ENCODE data around the gene ARHGEF38. TPM values are rescaled to one million over a fixed set of nuclear protein-coding genes. Genes with fewer than 3 reads are reported as not detected.
"Not testable (repeated sequence)": the region's sequence is repeated elsewhere in the genome, so short reads cannot be mapped to it uniquely, and the experiment has no call there.

The ARHGEF38 gene
- total RNA-seq, 1 donor from 2014 or later, result 1.2 TPM

DNA sequence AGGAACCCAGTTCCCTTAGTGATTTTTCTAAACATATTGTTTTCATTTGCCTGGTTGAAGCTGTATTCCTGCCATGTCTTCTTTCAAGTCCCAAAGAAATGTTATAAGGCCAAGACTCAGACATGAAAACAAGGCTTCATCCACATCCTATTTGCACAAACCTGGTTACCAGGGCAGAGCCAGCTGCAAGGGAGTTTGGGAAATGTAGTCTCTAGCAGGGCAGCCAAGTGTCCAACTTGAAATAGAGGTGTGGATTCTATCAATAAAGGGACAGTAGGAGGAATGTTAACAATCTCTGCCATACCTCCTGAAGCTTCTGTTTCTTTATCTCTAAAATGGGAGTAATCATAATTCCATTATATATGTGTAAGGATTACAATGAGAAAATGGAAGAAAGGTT is 99.5 kb downstream of the ARHGEF38 start:
- DNase-seq (ENCODE audit: low spot score), result no peak

DNA sequence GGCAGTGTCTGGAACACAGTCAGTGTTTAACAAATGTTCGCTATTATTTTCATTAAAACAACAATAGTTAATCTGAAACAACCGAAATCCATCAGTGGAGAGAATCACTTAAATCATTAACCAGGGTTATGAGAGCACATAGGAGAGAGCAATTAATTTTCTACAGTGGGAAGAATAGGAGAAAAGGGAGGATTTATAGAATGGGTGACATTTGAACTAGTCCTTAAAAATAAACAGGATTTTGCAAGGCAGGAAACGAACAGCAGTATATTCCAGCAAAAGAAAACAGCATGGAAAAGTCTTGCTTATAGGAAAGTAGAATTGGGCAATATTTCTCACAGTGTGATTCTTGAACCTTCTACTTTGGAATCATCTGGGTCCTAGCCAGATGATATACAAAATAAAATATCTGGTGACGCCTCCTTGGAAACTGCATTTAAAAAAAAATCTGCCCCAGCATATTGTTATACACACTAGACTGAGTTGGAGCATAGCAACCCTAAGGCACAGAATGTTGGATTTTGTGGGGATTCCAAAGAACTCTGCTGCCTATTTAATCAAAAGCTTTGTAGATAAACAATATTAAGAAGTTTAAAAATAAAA is 100.0 kb downstream of the ARHGEF38 start:
- no peak for DNase-seq (ENCODE audit: low spot score)

DNA sequence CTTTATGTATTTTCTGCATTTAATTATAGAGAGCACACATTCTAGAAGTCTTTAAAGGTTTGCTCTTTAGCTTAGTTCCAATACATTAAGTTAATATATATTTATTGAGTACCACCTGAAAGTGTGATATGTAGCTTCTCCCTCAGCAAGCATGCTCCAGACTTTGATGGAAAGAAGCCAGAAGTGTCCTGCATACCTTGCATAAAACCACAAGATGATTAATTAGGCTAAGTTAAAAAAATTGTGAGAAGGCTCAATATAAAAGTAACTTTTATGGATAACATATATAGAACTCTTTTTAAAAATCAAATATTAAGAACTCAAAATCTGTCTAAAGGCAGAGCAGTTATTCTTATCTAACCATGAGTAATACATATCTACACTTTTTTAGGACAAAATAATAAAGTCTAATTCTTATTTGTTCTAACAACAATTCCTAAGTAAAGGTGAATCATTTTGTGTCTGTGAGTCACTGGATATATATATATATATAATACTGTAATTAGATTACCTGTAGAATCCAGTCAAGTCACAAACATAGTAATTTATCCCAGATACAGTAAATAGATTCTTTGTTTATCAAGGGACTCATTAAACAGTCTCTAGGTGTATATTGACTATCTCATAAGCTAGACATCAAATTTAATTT is 104.8 kb downstream of the ARHGEF38 start:
- DNase-seq (ENCODE audit: low spot score), result no peak

DNA sequence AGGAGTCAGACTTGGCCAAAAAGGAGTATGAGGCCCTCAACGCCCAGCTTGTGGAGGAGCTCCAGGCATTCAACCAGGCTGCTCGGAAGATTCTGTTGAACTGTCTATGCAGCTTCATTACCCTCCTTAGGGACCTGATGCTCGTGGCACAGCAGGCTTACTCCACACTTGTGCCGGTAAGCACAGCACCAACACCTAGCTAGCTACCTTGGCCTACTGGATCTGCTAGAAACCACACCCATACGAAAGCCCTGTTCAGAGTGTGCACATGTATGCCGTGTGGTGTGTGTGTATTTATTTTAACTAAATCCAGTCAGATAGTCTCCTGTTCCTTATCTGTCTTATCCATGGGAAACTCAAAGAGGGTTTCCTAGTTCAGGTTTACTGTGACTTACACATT is 106.8 kb downstream of the ARHGEF38 start:
- no peak for DNase-seq (ENCODE audit: low spot score)

DNA sequence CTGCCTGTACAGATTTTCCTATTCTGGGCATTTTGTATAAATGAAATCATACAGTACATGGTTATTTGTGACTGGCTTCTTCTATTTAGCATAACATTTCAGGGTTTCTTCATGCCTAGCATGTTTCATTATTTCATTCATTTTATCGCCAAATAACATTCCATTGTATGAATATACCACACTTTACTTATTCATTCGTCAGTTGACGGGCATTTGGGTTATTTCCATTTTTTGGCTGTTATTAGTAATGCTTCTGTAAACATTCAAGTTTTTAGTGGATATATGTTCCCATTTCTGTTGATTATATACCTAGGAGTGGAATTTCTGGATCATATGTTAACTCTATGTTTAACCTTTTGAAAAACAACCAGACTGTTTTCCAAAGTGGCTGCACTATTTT is 108.6 kb downstream of the ARHGEF38 start:
- DNase-seq (ENCODE audit: low spot score), result no peak

DNA sequence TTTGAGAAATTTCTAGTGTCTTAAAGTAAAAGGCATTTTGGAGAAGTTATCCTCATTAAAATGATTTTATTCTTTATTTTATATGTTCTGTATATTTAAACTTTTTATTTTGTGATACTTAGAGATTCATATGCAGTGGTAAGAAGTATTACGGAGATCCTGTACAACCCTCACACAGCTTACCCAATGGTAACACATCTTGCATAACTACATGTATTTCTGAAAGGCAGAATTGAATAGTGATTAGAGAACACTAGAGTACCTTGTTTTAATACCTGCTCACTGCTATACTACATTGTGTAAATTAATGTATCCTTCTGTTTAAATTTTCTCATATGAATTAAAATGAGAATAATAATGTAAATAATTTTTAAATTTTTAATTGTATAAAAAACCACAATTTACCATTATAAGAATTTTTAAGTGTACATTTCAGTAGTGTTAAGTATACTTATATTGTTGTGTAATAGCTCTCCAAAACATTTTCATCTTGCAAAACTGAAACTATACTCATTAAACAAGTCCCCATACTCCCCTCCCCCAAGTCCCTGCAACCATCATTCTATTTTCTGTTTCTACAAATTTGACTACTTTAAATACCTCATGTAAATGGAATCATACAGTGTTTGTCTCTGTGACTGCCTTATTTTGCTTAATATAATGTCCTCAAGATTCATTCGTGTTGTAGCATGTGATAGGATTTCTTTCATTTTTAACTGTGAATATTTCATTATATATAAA is 110.7 kb downstream of the ARHGEF38 start:
- DNase-seq (ENCODE audit: low spot score), result no peak

DNA sequence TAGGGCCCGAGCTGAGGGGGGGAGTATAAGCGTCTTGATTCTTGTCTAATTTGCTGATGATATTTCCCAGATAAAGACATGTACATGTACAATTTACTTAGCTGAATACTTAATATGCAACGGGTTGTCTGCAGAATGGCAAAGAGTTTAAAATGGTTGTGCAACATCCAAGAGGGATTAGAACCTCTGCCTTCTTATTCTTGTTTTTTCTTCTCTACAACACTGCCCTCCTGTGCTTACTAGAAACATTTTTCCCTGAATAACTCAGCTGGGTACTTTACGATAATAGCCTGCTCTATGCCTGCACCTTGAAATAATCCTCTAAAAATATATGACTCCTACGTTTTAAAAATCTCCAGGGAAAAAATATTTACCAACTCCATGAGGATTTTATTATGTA is 114.3 kb downstream of the ARHGEF38 start:
- DNase-seq (ENCODE audit: low spot score), result no peak

DNA sequence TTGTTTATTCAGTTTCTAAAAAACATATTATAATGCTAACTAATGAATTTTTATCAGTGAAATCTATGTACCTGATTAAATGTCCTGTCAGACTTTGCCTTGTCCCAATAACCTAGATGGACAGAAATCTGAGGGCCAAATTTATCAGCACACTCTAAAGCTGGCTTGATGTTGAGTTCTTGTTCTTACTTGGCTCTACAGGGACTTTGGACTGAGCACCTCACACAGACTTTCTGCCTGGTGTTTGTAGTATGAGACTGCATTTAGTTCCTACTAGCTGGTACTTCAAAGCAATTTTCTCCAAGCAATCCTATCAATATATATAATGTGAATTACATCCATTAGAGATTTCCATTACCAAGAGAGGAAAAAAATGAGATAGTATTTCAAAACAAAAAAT is 118.3 kb downstream of the ARHGEF38 start:
- DNase-seq (ENCODE audit: low spot score), result no peak

DNA sequence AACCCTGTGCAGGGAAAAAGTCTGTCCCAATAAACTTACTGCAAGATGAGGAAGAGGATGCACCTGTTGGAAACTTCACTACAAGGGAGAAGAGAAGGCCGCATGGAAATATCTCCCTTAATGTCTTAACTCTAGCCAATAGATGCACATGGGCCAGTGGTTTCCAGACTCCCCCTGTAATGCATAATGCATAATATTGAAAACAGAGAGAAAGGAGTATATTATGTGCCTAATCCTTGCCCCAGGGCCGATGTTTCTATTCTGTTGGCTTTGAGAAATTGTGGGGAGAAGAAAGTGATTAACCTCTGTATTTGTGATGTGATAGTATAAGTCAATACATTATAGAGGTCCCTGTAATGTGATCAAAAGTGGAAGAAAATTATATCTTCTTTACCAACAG is 118.9 kb downstream of the ARHGEF38 start:
- no peak for DNase-seq (ENCODE audit: low spot score)

DNA sequence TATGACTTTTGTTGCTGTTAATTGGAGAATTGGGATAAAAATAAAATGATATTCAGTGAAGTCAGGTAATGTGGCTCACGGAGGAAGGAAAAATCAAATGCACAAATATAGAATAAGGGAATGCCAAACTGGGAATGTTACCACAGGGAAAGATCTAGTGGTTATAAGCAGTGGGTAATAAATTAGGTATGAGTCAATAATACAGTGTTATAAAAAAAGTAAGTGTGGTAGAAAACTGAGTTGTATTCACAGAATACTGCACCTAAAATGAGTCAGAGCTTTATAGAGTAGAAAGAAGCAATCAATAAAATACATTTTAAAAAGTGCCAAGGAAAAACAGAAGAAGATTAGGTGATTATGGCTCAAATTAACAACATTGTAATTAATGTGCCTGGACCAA is 121.6 kb downstream of the ARHGEF38 start:
- no peak for DNase-seq (ENCODE audit: low spot score)

DNA sequence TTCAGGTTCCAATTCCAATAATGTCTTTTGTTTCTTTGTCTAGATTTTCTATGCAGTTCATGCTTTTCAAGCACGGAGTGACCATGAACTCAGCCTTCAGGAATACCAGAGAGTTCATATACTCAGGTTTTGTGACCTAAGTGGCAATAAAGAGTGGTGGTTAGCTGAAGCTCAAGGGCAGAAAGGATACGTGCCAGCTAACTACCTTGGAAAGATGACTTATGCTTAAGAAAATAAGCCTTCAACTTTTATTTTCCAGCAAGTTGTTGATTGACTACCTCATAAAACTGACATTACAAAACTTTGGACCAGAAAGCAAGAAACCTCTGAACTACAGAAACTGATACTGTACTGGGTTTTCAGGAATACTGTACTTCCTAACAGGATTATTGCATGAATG is 125.3 kb downstream of the ARHGEF38 start:
- no peak for DNase-seq (ENCODE audit: low spot score)

DNA sequence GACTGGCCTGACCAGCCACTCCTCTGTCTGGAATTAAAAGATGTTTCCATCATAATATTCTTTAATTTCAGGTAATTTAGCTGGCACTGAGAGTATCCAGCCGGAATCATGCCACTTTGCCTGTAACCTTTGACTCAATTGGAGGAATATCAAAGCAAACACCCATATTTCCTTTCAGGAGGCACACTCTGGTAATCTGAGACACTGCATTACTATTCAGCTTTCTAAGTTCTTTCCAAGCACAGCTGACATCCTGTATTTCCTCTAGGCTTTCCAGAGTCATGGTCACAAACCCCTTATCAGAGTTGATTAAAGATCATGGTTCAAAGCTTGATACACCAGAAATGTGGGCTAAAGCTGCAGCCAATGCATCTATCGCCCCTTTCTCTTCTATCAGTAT is 126.8 kb downstream of the ARHGEF38 start:
- no peak for DNase-seq (ENCODE audit: low spot score)

DNA sequence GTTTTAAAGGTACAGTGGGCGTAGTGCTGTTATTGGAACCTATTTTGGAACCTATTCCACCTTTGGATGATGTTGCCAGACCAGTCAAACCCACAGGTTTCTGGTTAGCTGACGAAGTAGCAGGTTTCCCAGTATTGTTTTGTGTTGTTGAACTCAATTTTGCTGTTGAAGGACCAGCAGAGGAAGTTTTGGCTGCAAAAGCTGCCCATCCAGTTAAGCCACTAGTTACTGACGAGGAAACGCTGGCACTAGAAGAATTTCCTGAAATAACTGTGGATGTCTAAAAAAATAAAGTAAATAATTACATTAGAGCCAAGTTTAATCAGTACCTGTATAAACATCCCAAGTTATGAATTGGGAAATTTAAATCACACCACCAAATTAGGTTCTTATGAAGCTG is 130.6 kb downstream of the ARHGEF38 start:
- peak; percentile 75 for DNase-seq (ENCODE audit: low spot score)

DNA sequence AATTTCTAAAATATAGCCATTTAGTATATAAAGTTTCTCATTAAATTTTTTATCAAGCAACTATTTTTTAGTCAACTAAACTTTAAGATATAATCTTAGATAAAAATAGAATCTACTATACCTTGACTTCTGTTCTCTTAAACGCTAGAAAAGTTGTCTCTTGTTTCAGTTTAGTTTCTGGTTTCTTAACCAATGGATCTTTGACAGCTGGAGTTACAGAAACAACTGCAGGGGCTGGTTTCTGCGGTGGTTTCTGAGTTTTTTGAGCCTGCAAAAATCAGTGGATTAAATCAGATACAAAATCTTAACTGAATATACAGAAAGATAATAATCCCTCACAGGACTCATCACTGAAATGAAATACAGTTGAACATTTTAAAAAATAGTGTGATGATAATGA is 134.2 kb downstream of the ARHGEF38 start:
- no peak for DNase-seq (ENCODE audit: low spot score)

DNA sequence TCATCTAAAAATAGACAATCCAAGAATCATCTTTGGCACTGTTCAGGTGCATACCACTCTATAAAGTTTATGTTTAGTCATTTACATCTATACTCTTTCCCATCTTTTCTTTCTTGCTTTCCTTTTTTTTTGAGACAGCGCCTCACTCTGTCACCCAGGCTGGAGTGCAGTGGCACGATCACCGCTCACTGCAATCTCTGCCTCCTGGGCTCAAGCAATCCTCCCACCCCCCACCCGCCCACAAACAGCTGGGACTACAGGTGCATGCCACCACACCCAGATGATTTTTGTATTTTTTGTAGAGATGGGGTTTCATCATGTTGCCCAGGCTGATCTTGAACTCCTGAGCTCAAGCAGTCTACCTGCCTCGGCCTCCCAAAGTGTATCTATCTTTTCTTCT is 142.4 kb downstream of the ARHGEF38 start:
- not testable (repeated sequence) for DNase-seq (ENCODE audit: low spot score)

DNA sequence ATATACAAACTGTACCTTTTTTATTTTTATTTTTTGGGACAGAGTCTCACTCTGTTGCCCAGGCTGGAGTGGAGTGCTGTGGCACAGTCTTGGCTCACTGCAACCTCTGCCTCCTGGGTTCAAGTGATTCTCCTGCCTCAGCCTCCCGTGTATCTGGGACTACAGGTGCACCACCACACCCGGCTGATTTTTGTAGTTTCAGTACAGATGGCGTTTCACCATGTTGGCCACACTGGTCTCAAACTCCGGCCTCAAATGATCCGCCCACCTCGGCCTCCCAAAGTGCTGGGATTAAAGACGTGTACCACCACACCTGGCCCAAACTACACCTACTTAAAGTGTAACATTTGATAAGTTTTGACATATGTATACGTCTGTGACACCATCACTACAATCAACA is 143.4 kb downstream of the ARHGEF38 start:
- DNase-seq (ENCODE audit: low spot score), result not testable (repeated sequence)

DNA sequence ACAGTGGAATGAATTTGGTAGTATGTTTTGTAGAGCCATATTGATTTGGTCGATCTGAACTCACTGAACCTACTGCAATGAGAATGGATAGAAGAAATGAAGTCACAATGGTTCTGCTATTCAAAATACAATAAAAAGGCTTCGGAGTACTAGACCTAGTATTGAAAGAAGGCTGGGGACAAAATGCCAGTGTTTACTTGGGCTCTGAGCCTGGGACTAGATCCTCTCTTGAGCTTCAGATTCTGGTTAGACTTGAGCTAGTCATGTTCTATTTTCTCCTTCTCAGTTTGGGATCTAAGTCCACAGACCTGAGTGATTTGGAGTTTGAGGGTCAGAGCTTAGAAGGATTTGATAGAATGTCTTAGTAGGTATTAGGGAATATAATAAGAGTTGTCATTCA is 146.2 kb downstream of the ARHGEF38 start:
- no peak for DNase-seq (ENCODE audit: low spot score)

DNA sequence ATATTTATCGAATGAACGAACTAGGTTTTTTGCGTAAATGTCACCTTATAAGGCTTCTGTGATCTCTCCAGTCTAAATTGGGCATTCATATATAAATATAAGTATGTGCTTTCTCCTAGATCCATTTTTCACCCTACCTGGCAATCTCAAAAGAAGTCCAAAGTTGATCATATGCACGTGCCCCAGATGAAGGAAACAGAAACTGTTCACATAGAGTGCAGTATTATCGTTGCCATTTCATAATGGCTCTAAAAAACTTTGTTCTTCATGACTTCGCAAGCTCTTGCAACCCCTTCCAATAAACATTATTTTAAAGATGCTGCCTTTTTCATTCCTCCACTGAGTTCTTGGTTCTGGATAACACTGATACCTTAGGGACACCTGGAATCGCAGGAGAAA is 155.4 kb downstream of the ARHGEF38 start:
- no peak for DNase-seq (ENCODE audit: low spot score)

DNA sequence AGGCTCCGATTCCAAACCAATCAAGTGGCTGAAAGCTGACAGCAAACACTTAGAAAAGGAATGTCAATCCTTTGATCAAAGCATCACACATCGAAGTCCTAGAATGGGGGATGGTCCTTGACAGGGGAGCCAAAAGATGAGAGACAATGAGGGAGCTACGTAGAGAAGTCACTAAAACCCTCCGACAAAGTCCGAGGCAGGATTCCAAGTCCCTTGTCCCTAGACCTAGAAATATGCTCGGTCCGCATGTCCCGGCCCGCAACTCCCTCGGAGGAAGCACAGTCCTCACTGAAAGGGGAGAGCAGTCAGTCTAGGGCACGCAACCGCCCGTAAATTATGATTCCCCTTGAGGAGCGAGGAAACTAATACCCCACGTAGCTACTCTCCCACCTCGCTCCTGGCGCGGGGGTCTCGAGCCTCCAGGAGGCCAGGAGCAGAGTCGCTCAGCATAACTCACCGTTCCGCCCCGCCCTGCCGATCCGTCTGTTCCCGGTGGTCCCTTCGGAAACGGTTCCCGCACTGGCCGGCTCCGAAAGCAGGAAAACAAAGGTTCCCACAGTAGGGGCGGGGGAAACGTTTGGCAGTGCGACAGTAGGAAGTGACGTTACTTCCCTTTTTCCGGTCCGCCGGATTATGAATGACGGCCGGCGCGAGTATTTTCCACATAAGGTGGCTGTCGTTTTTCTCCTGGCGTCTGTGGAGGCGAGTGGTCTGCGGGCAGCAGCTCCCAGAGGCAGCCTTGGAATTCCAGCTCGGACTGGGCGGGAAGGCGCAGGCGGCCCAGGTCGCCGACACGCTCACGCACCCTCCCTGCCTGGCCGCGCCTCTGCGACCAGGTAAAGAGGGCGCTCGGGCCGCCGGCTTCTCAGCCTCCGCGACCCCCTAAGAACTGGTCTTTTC is 156.0 kb downstream of the ARHGEF38 start, which contains the start of the genes GSTCD and INTS12:
TSS of gene GSTCD (plus strand) at position 604 of the 900 bp plus-strand sequence. CDS start 8,830 bp downstream, outside the sequence.
TSS of gene INTS12 (minus strand) at position 509 of the 900 bp plus-strand sequence. CDS start 8,684 bp downstream, outside the sequence.
- peak; percentile 95 for DNase-seq (ENCODE audit: low spot score)

DNA sequence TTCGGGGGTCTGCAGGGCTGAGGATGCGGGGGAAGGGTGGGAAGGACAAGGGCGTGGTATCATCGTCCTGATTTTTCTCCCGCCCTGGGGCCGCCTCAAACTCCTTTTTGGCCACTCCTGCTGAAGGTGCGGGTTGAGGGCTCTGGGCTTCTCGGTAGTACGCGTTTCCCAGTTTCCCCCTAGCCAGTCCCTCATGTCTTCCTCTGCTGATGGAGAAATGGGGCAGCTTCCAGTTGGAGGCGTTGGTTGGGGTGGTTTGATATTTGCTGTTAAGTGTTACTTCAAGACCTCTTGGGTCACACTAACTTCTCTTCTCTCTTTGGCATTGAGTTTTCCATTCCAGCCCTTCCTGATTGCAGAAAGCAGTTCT is 156.6 kb downstream of the ARHGEF38 start:
- no peak for DNase-seq (ENCODE audit: low spot score)

DNA sequence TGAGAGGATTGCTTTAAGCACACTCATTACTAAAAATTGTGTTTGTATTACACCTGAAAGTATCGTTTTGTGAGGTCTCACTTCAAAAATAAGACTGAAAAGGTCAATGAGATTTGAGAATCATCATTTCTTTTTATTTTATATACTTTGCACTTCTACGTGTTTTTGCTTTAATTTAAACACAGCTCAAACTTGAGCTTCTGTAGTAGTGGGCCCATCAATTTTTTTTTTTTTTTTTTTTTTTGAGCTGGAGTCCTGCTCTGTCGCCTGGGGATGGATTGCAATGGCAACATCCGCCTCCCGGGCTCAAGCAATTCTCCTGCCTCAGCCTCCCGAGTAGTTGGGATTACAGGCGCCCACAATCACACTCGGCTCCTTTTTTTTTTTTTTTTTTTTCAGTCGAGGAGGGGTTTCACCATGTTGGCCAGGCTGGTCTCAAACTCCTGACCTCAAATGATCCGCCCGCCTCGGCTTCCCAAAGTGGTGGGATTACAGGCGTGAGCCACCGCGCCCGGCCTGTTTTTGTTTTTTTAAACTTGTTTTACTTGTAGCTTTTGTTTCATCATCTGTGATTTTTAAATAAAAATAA is 157.7 kb downstream of the ARHGEF38 start:
- no peak for DNase-seq (ENCODE audit: low spot score)

DNA sequence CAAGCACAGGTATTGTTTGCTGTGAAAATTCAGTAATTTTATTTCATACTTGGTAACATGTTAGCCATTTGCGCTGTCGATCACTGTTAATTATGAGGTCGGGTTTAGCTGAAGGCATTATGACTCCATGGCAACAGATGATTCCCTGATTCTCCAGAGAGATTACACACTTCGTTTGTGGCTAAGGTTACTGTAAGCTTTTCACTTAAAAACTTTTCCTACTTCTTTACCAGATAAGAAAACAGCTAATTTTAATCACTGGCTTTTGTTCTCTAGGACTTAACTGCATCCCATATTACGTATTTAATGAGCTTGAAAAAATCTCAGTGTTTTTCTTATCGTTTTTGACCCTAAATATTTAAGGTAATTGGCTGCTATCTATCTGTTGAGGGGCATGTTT is 158.3 kb downstream of the ARHGEF38 start:
- DNase-seq (ENCODE audit: low spot score), result no peak

Data from ureter (tissue), 1 donor.